ENCODE data around the gene ABHD6.
"Not testable (repeated sequence)": the region's sequence is repeated elsewhere in the genome, so short reads cannot be mapped to it uniquely, and the experiment has no call there.

ABHD6 gene

GRCh38 chr3:58210761-58211460 is 26.7 kb upstream of the ABHD6 start, which contains the start of gene DNASE1L3:
TSS of gene DNASE1L3 (minus strand) at chr3:58210972. CDS start at chr3:58210906, 66 bp downstream.
- no peak within 1 kb of the TSS for H3K4me3 ChIP-seq (ENCODE audit: low read depth in 1 of 2, low read length in 2 of 2)
- H3K9me3 ChIP-seq (ENCODE audit: low read length) = no peaks in the 10 kb centered on the region
- no peaks in the 10 kb centered on the region for H3K4me1 ChIP-seq (ENCODE audit: insufficient read depth, low read length)
- H3K36me3 ChIP-seq (ENCODE audit: insufficient read depth, low read length) = no peaks in the 10 kb centered on the region
- no peak within 1 kb of the TSS for H3K9ac ChIP-seq (ENCODE audit: low read length)
- no peak within 1 kb of the TSS for H3K27ac ChIP-seq (ENCODE audit: low read depth, low read length)
- no peaks in the 10 kb centered on the region for H3K27me3 ChIP-seq (ENCODE audit: control insufficient read depth in 1 of 2, insufficient read depth in 2 of 2, low read length in 2 of 2)

GRCh38 chr3:58214484-58215316 is 22.9 kb upstream of the ABHD6 start:
- Histone ChIP-seq H3K4me3 (ENCODE audit: low read depth in 1 of 2, low read length in 2 of 2) (no peak overlapping the region), H3K9ac (ENCODE audit: low read length) (no peak overlapping the region), H3K36me3 (ENCODE audit: insufficient read depth, low read length) (no peaks in the 10 kb centered on the region), H3K27me3 (ENCODE audit: control insufficient read depth in 1 of 2, insufficient read depth in 2 of 2, low read length in 2 of 2) (no peaks in the 10 kb centered on the region), H3K4me1 (ENCODE audit: insufficient read depth, low read length) (peaks cover 4% of the 10 kb centered on the region), H3K9me3 (ENCODE audit: low read length) (no peaks in the 10 kb centered on the region), H3K27ac (ENCODE audit: low read depth, low read length) (no peak overlapping the region)

GRCh38 chr3:58215317-58216025 is 22.1 kb upstream of the ABHD6 start:
- Histone ChIP-seq H3K36me3 (ENCODE audit: insufficient read depth, low read length) (no peaks in the 10 kb centered on the region), H3K9me3 (ENCODE audit: low read length) (no peaks in the 10 kb centered on the region), H3K4me3 (ENCODE audit: low read depth in 1 of 2, low read length in 2 of 2) (no peak overlapping the region), H3K27me3 (ENCODE audit: control insufficient read depth in 1 of 2, insufficient read depth in 2 of 2, low read length in 2 of 2) (no peaks in the 10 kb centered on the region), H3K4me1 (ENCODE audit: insufficient read depth, low read length) (peaks cover 4% of the 10 kb centered on the region), H3K27ac (ENCODE audit: low read depth, low read length) (no peak overlapping the region), H3K9ac (ENCODE audit: low read length) (no peak overlapping the region)

- no peaks in the 10 kb centered on the region for H3K9me3 ChIP-seq (ENCODE audit: low read length)
- no peak overlapping the region for H3K27ac ChIP-seq (ENCODE audit: low read depth, low read length)
- peaks cover 4% of the 10 kb centered on the region for H3K4me1 ChIP-seq (ENCODE audit: insufficient read depth, low read length)
Observed at GRCh38 chr3:58216496-58217195, 20.9 kb upstream of the ABHD6 start.

GRCh38 chr3:58217209-58217811 is 20.3 kb upstream of the ABHD6 start:
- Histone ChIP-seq H3K4me3 (ENCODE audit: low read depth in 1 of 2, low read length in 2 of 2) (no peak overlapping the region), H3K9me3 (ENCODE audit: low read length) (no peaks in the 10 kb centered on the region), H3K27me3 (ENCODE audit: control insufficient read depth in 1 of 2, insufficient read depth in 2 of 2, low read length in 2 of 2) (no peaks in the 10 kb centered on the region), H3K27ac (ENCODE audit: low read depth, low read length) (no peak overlapping the region), H3K36me3 (ENCODE audit: insufficient read depth, low read length) (no peaks in the 10 kb centered on the region), H3K4me1 (ENCODE audit: insufficient read depth, low read length) (peaks cover 4% of the 10 kb centered on the region), H3K9ac (ENCODE audit: low read length) (no peak overlapping the region)

More at GRCh38 chr3:58216496-58217195, 20.9 kb upstream of the ABHD6 start:
- no peak overlapping the region for H3K9ac ChIP-seq (ENCODE audit: low read length)
- H3K27me3 ChIP-seq (ENCODE audit: control insufficient read depth in 1 of 2, insufficient read depth in 2 of 2, low read length in 2 of 2) = no peaks in the 10 kb centered on the region
- no peak overlapping the region for H3K4me3 ChIP-seq (ENCODE audit: low read depth in 1 of 2, low read length in 2 of 2)
- H3K36me3 ChIP-seq (ENCODE audit: insufficient read depth, low read length) = no peaks in the 10 kb centered on the region

- Histone ChIP-seq H3K4me1 (ENCODE audit: insufficient read depth, low read length) (peaks cover 4% of the 10 kb centered on the region), H3K27me3 (ENCODE audit: control insufficient read depth in 1 of 2, insufficient read depth in 2 of 2, low read length in 2 of 2) (no peaks in the 10 kb centered on the region), H3K9me3 (ENCODE audit: low read length) (no peaks in the 10 kb centered on the region), H3K4me3 (ENCODE audit: low read depth in 1 of 2, low read length in 2 of 2) (no peak overlapping the region), H3K9ac (ENCODE audit: low read length) (no peak overlapping the region), H3K36me3 (ENCODE audit: insufficient read depth, low read length) (no peaks in the 10 kb centered on the region), H3K27ac (ENCODE audit: low read depth, low read length) (no peak overlapping the region)
Observed at GRCh38 chr3:58218904-58219303, 18.7 kb upstream of the ABHD6 start.

GRCh38 chr3:58222161-58222724 is 15.3 kb upstream of the ABHD6 start:
- no peaks in the 10 kb centered on the region for H3K36me3 ChIP-seq (ENCODE audit: insufficient read depth, low read length)
- no peak overlapping the region for H3K27ac ChIP-seq (ENCODE audit: low read depth, low read length)
- no peaks in the 10 kb centered on the region for H3K27me3 ChIP-seq (ENCODE audit: control insufficient read depth in 1 of 2, insufficient read depth in 2 of 2, low read length in 2 of 2)
- H3K9ac ChIP-seq (ENCODE audit: low read length) = no peak overlapping the region
- no peaks in the 10 kb centered on the region for H3K9me3 ChIP-seq (ENCODE audit: low read length)
- peaks cover 3% of the 10 kb centered on the region for H3K4me1 ChIP-seq (ENCODE audit: insufficient read depth, low read length)
- H3K4me3 ChIP-seq (ENCODE audit: low read depth in 1 of 2, low read length in 2 of 2) = no peak overlapping the region

- H3K4me1 ChIP-seq (ENCODE audit: insufficient read depth, low read length) = no peaks in the 10 kb centered on the region
- H3K9me3 ChIP-seq (ENCODE audit: low read length) = no peaks in the 10 kb centered on the region
- no peak overlapping the region for H3K27ac ChIP-seq (ENCODE audit: low read depth, low read length)
- no peaks in the 10 kb centered on the region for H3K27me3 ChIP-seq (ENCODE audit: control insufficient read depth in 1 of 2, insufficient read depth in 2 of 2, low read length in 2 of 2)
- no peak overlapping the region for H3K4me3 ChIP-seq (ENCODE audit: low read depth in 1 of 2, low read length in 2 of 2)
- H3K36me3 ChIP-seq (ENCODE audit: insufficient read depth, low read length) = no peaks in the 10 kb centered on the region
- H3K9ac ChIP-seq (ENCODE audit: low read length) = no peak overlapping the region
Observed at GRCh38 chr3:58223855-58224254, 13.7 kb upstream of the ABHD6 start.

- H3K9me3 ChIP-seq (ENCODE audit: low read length); H3K36me3 ChIP-seq (ENCODE audit: insufficient read depth, low read length); H3K4me3 ChIP-seq (ENCODE audit: low read depth in 1 of 2, low read length in 2 of 2); H3K4me1 ChIP-seq (ENCODE audit: insufficient read depth, low read length); H3K27me3 ChIP-seq (ENCODE audit: control insufficient read depth in 1 of 2, insufficient read depth in 2 of 2, low read length in 2 of 2); H3K27ac ChIP-seq (ENCODE audit: low read depth, low read length); H3K9ac ChIP-seq (ENCODE audit: low read length): not testable (repeated sequence)
Observed at GRCh38 chr3:58227933-58228332, 9.7 kb upstream of the ABHD6 start.

GRCh38 chr3:58230876-58231552 is 6.6 kb upstream of the ABHD6 start:
- Histone ChIP-seq H3K9ac (ENCODE audit: low read length) (no peak overlapping the region), H3K27ac (ENCODE audit: low read depth, low read length) (no peak overlapping the region), H3K4me3 (ENCODE audit: low read depth in 1 of 2, low read length in 2 of 2) (no peak overlapping the region), H3K27me3 (ENCODE audit: control insufficient read depth in 1 of 2, insufficient read depth in 2 of 2, low read length in 2 of 2) (no peaks in the 10 kb centered on the region), H3K36me3 (ENCODE audit: insufficient read depth, low read length) (no peaks in the 10 kb centered on the region), H3K9me3 (ENCODE audit: low read length) (no peaks in the 10 kb centered on the region), H3K4me1 (ENCODE audit: insufficient read depth, low read length) (peaks cover 9% of the 10 kb centered on the region)
